HG03439 (cell line): Measurements from ENCODE around the gene CCDC74A.
"Not testable (repeated sequence)": the region's sequence is repeated elsewhere in the genome, so short reads cannot be mapped to it uniquely, and the experiment has no call there.

Experiments
- ATAC-seq: cut with Tn5 transposase; IDR thresholded peaks from one replicate; pipeline ENCODE4 v1.9.1; 2021; ENCODE audit warnings: mild to moderate bottlenecking, moderate library complexity; ENCODE audit not compliant: unreplicated experiment

Gene CCDC74A

GRCh38 chr2:131527131-131528001, at the start of gene CCDC74A:
TSS of gene CCDC74A (plus strand) at chr2:131527888. CDS start at chr2:131527971, 83 bp downstream.
- ATAC-seq = peak; percentile 80

GRCh38 chr2:131478074-131478849, 49.4 kb upstream of the CCDC74A start:
- ATAC-seq = not testable (repeated sequence)

- not testable (repeated sequence) for ATAC-seq
Observed at GRCh38 chr2:131478850-131479461, 48.7 kb upstream of the CCDC74A start.

GRCh38 chr2:131480351-131480750, 47.3 kb upstream of the CCDC74A start:
- not testable (repeated sequence) for ATAC-seq

GRCh38 chr2:131482506-131483155, 45.1 kb upstream of the CCDC74A start:
- ATAC-seq = not testable (repeated sequence)

GRCh38 chr2:131483981-131484820, 43.5 kb upstream of the CCDC74A start:
- not testable (repeated sequence) for ATAC-seq

GRCh38 chr2:131484906-131485460, 42.7 kb upstream of the CCDC74A start:
- ATAC-seq = not testable (repeated sequence)

- ATAC-seq = not testable (repeated sequence)
Observed at GRCh38 chr2:131486201-131486902, 41.3 kb upstream of the CCDC74A start.

DNA sequence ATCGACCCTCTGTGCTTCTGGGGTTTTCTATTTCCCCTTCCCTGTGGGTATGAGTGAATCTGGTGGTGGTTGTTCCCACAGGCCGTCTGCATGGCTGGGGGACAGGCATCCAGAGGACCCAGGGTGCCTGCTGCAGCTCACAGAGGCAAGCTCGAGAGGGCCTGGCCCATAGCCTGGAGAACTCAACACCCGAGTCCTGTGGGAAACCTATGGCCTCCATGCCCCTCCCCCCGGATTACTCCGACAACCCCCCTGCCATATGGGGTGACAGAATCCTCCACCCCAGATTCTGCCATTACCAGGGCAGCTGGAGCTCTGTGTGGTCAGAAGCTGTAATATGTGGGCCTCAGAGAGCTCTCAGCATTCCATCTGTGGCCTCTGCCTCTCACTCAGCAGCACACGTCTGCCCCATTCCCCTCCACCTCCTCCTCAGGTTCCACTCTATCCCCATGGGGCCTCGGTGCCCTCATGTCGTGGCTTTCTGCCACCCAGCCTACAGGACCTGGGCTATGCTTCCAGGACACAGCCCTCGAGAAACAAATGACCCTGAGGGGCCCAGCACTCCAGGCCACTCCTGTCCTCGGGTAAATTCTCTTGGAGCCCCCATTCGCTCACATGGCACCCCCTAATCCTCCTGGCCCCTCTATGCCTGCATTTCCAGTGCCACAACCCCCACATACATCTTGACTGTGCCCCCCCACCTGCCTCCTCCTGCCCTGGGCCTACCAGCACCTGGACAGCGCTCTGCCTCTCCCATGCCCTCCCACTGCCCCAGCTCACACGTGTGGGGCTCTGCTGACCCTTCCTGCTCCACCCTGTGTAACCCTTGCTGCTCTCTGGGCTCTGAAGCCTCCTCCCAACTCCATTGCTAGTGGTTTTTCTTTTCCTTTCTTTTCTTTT, 39.1 kb upstream of the CCDC74A start:
- no peak for ATAC-seq

- ATAC-seq = not testable (repeated sequence)
Observed at GRCh38 chr2:131490616-131491468, 36.8 kb upstream of the CCDC74A start.

- peak; percentile 7 for ATAC-seq
Observed at GRCh38 chr2:131491469-131491836, 36.2 kb upstream of the CCDC74A start.

- ATAC-seq = peak; percentile 16
Observed at GRCh38 chr2:131492015-131492417, 35.7 kb upstream of the CCDC74A start, which contains the start of gene MZT2A. TSS of gene MZT2A (minus strand) at chr2:131492397. CDS start at chr2:131492376, 21 bp downstream.

DNA sequence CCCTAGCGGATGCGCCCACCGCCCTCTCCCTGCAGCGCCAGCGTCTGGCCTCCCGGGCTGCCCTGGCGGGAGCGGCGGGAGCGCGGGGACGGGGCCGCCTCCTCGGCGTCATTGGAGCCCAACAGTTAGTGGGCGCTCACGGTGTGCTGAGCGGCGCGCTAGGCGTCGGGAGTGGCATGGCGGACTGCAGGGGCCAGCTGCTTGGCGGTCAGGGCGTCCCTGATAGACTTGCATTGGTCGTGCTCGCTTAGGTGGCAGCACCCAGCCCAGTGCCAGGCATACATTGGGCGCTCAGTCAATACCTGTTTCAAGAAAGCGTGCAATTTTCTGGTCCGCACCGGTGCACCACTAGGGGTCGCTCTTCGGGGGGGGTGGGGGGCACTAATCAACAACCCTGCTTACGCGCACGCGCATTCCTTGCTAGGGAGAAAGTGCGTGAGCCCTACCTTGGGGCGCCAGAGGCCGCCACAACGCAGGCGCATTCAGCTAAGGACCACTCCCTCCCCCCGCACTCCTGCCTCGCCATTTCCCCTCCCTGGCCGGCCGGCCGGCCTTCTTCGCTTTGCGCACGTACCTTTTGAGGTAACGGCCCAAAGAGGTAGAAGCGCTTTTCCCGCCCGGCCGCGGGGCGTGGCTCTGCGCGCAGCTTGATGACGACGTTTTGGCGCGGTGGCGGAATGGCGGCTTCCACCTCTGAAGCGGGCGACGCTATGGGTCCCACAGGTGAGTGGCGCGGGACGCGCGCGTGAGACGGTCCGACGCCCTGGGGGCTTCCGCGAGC, 35.1 kb upstream of the CCDC74A start:
- ATAC-seq = peak; percentile 69

- peak; percentile 28 for ATAC-seq
Observed at GRCh38 chr2:131493199-131493968, 34.3 kb upstream of the CCDC74A start.

DNA sequence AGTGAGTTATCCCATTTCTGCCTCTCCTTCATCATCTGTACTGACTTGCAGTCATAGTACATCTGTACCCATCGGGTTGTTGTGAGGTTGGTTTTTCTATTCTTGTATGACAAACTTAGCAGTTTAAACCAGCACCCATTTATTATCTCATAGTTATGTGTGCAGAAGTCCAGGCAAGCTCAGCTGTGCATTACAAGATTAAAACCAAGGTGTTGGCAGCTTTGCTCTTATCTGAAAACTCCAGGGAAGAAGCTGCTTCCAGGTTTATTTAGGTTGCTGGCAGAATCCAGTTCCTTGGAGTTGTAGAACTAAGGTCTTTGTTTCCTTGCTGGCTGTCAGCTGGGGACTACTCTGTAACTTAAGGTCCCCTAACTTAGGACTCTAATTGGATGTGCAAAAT, 32.2 kb upstream of the CCDC74A start:
- ATAC-seq = not testable (repeated sequence)
